Endothelial cell of umbilical vein (primary cell): Measurements from ENCODE around the gene GAST. TPM values are rescaled to one million over a fixed set of nuclear protein-coding genes. Genes with fewer than 3 reads are reported as not detected.

Source experiments
- BruUV-seq: library from RNA; stranded (reverse); fragments of 400-500 nt; replicated peaks from 2 replicates; lab custom pipeline; 2021; lab: Mats Ljungman, UMichigan
- CTCF ChIA-PET: fragments of 300-600, 350-600 bp; sonication (Branson Sonifier 250); formaldehyde crosslinking; loops from one replicate; lab custom pipeline; 2021; ENCODE audit warnings: antibody characterized with exemption, inconsistent platforms; lab: Charles Lee
- POLR2A ChIA-PET: fragments of 300-600, 350-600 bp; sonication (Branson Sonifier 250); formaldehyde crosslinking; loops from one replicate; lab custom pipeline; 2021; ENCODE audit warnings: antibody characterized with exemption, inconsistent platforms; lab: Charles Lee
- DNase-seq: peaks from one replicate; pipeline ENCODE4 v3.0.0-alpha.2; 2011; ENCODE audit warnings: low read depth, low spot score
- FAIRE-seq: peaks from 2 replicates; lab custom pipeline; 2011; peaks lifted over from hg19 to GRCh38; lab: Jason Lieb, UNC
- H2AFZ ChIP-seq: 2 replicates; pipeline ENCODE4 v1.6.0; 2012; ENCODE audit warnings: low read depth, low read length, control low read depth, inconsistent platforms
- H3K27ac ChIP-seq: 2 replicates; pipeline ENCODE4 v1.5.1; 2011; ENCODE audit warnings: low read depth, mild to moderate bottlenecking, control low read depth, low read length, moderate library complexity; ENCODE audit not compliant: insufficient read depth
- H3K27me3 ChIP-seq, 2 experiments: 2 replicates each; pipeline versions ENCODE4 v1.6.0 to v1.6.1; 2011; ENCODE audit warnings: low read length in 2 of 2, mixed read lengths in 1 of 2; ENCODE audit not compliant: control insufficient read depth in 2 of 2, insufficient read depth in 2 of 2
- H3K36me3 ChIP-seq, 2 experiments: 2 replicates in 1 of 2; 3 replicates in 1 of 2; pipeline ENCODE4 v1.5.1; 2011; ENCODE audit warnings: low read length in 2 of 2, mild to moderate bottlenecking in 1 of 2, moderate library complexity in 1 of 2; ENCODE audit not compliant: control insufficient read depth in 2 of 2, insufficient read depth in 2 of 2; ENCODE audit errors: extremely low read depth in 1 of 2
- H3K4me1 ChIP-seq: 3 replicates; pipeline ENCODE4 v1.5.1; 2011; ENCODE audit warnings: mild to moderate bottlenecking, low read length; ENCODE audit not compliant: control insufficient read depth, insufficient read depth; ENCODE audit errors: extremely low read depth
- H3K4me2 ChIP-seq: 2 replicates; pipeline ENCODE4 v1.6.1; 2011; ENCODE audit warnings: low read length, control low read depth, mixed read lengths; ENCODE audit not compliant: insufficient read depth
- H3K4me3 ChIP-seq, 3 experiments: fragments of 200-600 bp in 1 of 3; sonication (generic), shearing (Covaris generic) in 1 of 3; replicated peaks in 1 of 3; 2 replicates each; pipeline ENCODE4 v1.5.1; 2011 to 2016; ENCODE audit warnings: control low read depth in 3 of 3, low read length in 3 of 3, mild to moderate bottlenecking in 2 of 3, inconsistent platforms in 1 of 3, low read depth in 1 of 3, moderate library complexity in 1 of 3; ENCODE audit not compliant: insufficient read depth in 1 of 3
- H3K79me2 ChIP-seq: 2 replicates; pipeline ENCODE4 v1.6.0; 2012; ENCODE audit warnings: low read length, inconsistent platforms; ENCODE audit not compliant: control insufficient read depth, insufficient read depth
- H3K9ac ChIP-seq: replicated peaks from 2 replicates; pipeline ENCODE3; 2011; ENCODE audit warnings: low read length, control low read depth; ENCODE audit not compliant: insufficient read depth; ENCODE audit errors: extremely low read depth
- H3K9me1 ChIP-seq: replicated peaks from 3 replicates; pipeline ENCODE4 v1.6.0; 2011; ENCODE audit warnings: mild to moderate bottlenecking, low read length; ENCODE audit not compliant: control insufficient read depth, insufficient read depth; ENCODE audit errors: extremely low read depth
- H3K9me3 ChIP-seq: replicated peaks from 2 replicates; pipeline ENCODE4 v1.5.1; 2012; ENCODE audit warnings: low read length, inconsistent platforms; ENCODE audit not compliant: control insufficient read depth, insufficient read depth
- H4K20me1 ChIP-seq: replicated peaks from 2 replicates; pipeline ENCODE3; 2011; ENCODE audit warnings: mild to moderate bottlenecking, low read length; ENCODE audit not compliant: control insufficient read depth, insufficient read depth; ENCODE audit errors: extremely low read depth
- CTCF ChIP-seq, 2 donors: IDR thresholded peaks; 1 replicate in 1 of 2; 2 replicates in 1 of 2; pipeline ENCODE4 v1.5.1; 2011; ENCODE audit warnings: low read length in 2 of 2, mild to moderate bottlenecking in 2 of 2, moderate library complexity in 2 of 2, control low read depth in 1 of 2, inconsistent platforms in 1 of 2, low read depth in 1 of 2; ENCODE audit not compliant: insufficient read depth in 1 of 2; ENCODE audit errors: extremely low read depth in 1 of 2
- EZH2 ChIP-seq: IDR thresholded peaks from 2 replicates; pipeline ENCODE4 v1.6.1; 2012; ENCODE audit warnings: borderline replicate concordance, low read depth, mild to moderate bottlenecking, moderate library complexity, low read length, inconsistent platforms; ENCODE audit not compliant: severe bottlenecking
- FOS ChIP-seq: IDR thresholded peaks from 2 replicates; pipeline ENCODE4 v1.6.1; 2011; ENCODE audit warnings: mild to moderate bottlenecking, low read length, moderate library complexity, borderline replicate concordance; ENCODE audit not compliant: insufficient read depth
- GATA2 ChIP-seq: IDR thresholded peaks from 2 replicates; pipeline ENCODE4 v1.7.0; 2011; ENCODE audit warnings: low read depth, mild to moderate bottlenecking, moderate library complexity, mixed read lengths, low read length; ENCODE audit not compliant: insufficient read length, insufficient read depth
- JUN ChIP-seq: IDR thresholded peaks from 2 replicates; pipeline ENCODE4 v1.6.1; 2011; ENCODE audit warnings: borderline replicate concordance, low read depth; ENCODE audit not compliant: insufficient read length, insufficient read depth
- MAX ChIP-seq: IDR thresholded peaks from 2 replicates; pipeline ENCODE4 v1.6.1; 2011; ENCODE audit not compliant: insufficient read depth, insufficient read length
- MYC ChIP-seq: IDR thresholded peaks from one replicate; pipeline ENCODE4 v1.6.1; 2011; ENCODE audit warnings: mild to moderate bottlenecking, low read depth, low read length
- POLR2A ChIP-seq: IDR thresholded peaks from 2 replicates; pipeline ENCODE4 v1.6.1; 2012; ENCODE audit warnings: low read depth, mild to moderate bottlenecking, control low read depth, low read length
- POLR2AphosphoS5 ChIP-seq: IDR thresholded peaks from 2 replicates; pipeline ENCODE4 v1.6.1; 2012; ENCODE audit warnings: low read depth, mild to moderate bottlenecking, control low read depth, low read length, moderate library complexity; ENCODE audit not compliant: insufficient read depth
- dilution Hi-C: fragments of 300-500 bp; cut with MboI; formaldehyde crosslinking; loops from one replicate; pipeline ENCODE4 v1.15.0; 2019; ENCODE audit warnings: low sequenced_read_pairs; ENCODE audit not compliant: extremely low pct_ligation_motif_present
- intact Hi-C: fragments of 100-400 bp; cut with micrococcal nuclease; formaldehyde crosslinking; loops from one replicate; pipeline ENCODE4 v1.10.0; 2022
- polyA plus RNA-seq, 4 experiments: library from polyadenylated mRNA; depleted of rRNA in 3 of 4; stranded (reverse) in 3 of 4; unstranded in 1 of 4; fragments of >200 nt; gene quantifications; 2 replicates each; pipeline versions ENCODE4 v1.2.1 to v1.2.3, GENCODE V29; 2011 to 2012; ENCODE audit warnings: missing spikeins in 1 of 4
- total RNA-seq: library from RNA; stranded (reverse); gene quantifications from 2 replicates; pipeline ENCODE4 v1.2.3, GENCODE V29; 2021

Gene GAST
- total and polyA plus RNA-seq, 2 donors (not counting 3 experiments of a cell fraction or from before 2014, with no cell fraction given) = not detected

GRCh38 chr17:41758601-41759000, 46.5 kb downstream of the GAST start:
- H3K36me3 ChIP-seq = peaks cover 0 to 68% of the 10 kb centered on the region in 2 experiments
- CTCF ChIA-PET = no interaction called here

More at GRCh38 chr17:41758601-41759000, 46.5 kb downstream of the GAST start:
- POLR2A ChIA-PET = no interaction called here
- FAIRE-seq (no peak), DNase-seq (no peak)
- Histone ChIP-seq H3K4me3 (no peak overlapping the region), H3K79me2 (no peaks in the 10 kb centered on the region), H3K27me3 (no peaks in the 10 kb centered on the region), H3K4me1 (no peaks in the 10 kb centered on the region), H3K27ac (no peak overlapping the region), H4K20me1 (no peaks in the 10 kb centered on the region), H3K9me3 (no peaks in the 10 kb centered on the region), H3K4me2 (no peak overlapping the region), H2AFZ (no peak overlapping the region), H3K9ac (no peak overlapping the region), H3K9me1 (no peaks in the 10 kb centered on the region)
- TF ChIP-seq CTCF (IDR thresholded peaks at IDR 0.05; ENCODE audit: extremely low read depth in 1 of 2, insufficient read depth in 1 of 2, low read depth in 1 of 2, low read length in 2 of 2) = no peak
- TF ChIP-seq POLR2AphosphoS5 = no peak
- TF ChIP-seq FOS = no peak
- TF ChIP-seq GATA2 = no peak
- no peak for TF ChIP-seq EZH2
- TF ChIP-seq MAX = no peak
- TF ChIP-seq MYC = no peak
- no peak for TF ChIP-seq POLR2A
- TF ChIP-seq JUN = no peak
- BruUV-seq = no TSS peak
- intact Hi-C loops = no loop called here
- dilution Hi-C loops = no loop called here
